ENCODE results near the gene HDAC11. TPM values are rescaled to one million over a fixed set of nuclear protein-coding genes. Genes with fewer than 3 reads are reported as not detected.

HDAC11 gene
- total and polyA plus RNA-seq, 2 of the 4 experiments (the other 2 are of a cell fraction), result 9.1 to 11.4 TPM

DNA sequence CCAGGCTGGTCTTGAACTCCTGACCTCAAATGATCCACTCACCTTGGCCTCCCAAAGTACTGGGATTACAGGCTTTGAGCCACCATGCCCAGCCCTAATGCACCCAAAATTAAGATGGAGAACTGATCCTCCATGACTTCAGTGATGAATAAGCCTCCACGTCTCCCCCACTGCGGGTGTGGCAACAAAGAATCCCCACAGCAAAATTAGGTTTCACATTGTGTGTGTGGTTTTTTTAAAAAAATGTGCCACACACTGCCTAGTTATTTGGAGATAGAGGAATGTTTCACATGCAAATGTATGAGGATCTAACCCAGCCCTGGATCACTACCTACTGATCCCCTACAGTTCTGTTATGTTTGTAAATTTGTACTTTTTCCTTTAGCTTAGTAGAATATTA lies 17.3 kb downstream of the HDAC11 start:
- Histone ChIP-seq H3K4me3 (ENCODE audit: insufficient read depth, low read depth, low read length) (no peak overlapping the region), H3K9me1 (ENCODE audit: insufficient read depth, low read length) (no peaks in the 10 kb centered on the region), H2BK120ac (ENCODE audit: low read depth, low read length) (no peak overlapping the region), H2BK20ac (ENCODE audit: low read depth, low read length) (no peak overlapping the region), H2AFZ (replicated peaks; ENCODE audit: low read length, poor library complexity) (no peak overlapping the region), H3K56ac (ENCODE audit: extremely low read depth, insufficient read depth, low read length) (no peak overlapping the region), H3K36me3 (ENCODE audit: control insufficient read depth, insufficient read depth, low read length) (peaks cover 2% of the 10 kb centered on the region; the same call in 1 of the 2 replicates), H3K27me3 (ENCODE audit: control insufficient read depth, insufficient read depth, low read length) (no peaks in the 10 kb centered on the region), H2BK15ac (ENCODE audit: low read depth, low read length) (no peak overlapping the region), H4K5ac (ENCODE audit: low read depth, low read length) (no peak overlapping the region), H3K27ac (ENCODE audit: insufficient read depth, low read length) (no peak overlapping the region), H3K4me1 (ENCODE audit: control insufficient read depth, insufficient read depth, low read length) (0 out of 2 replicates have a peak, but pooled peaks cover 1% of the 10 kb centered on the region), H4K91ac (ENCODE audit: insufficient read depth, low read depth, low read length) (no peak overlapping the region), H3K9ac (ENCODE audit: low read depth, low read length) (no peak overlapping the region), H4K8ac (ENCODE audit: low read depth in 2 of 2, low read length in 2 of 2) (no peak overlapping the region), H3K23ac (ENCODE audit: low read depth, low read length) (no peak overlapping the region), H2AK9ac (replicated peaks; ENCODE audit: low read depth, low read length, poor library complexity) (no peak overlapping the region), H3K79me1 (ENCODE audit: low read depth in 1 of 2, low read length in 2 of 2) (no peaks in the 10 kb centered on the region), H3K18ac (ENCODE audit: low read depth, low read length) (no peak overlapping the region), H2BK5ac (ENCODE audit: low read depth, low read length, poor library complexity, severe bottlenecking) (no peak overlapping the region), H3K14ac (replicated peaks; ENCODE audit: low read depth, low read length) (no peak overlapping the region), H3K4ac (ENCODE audit: low read depth, low read length) (no peak overlapping the region), H2AK5ac (ENCODE audit: low read depth, low read length) (no peak overlapping the region), H3K9me3 (ENCODE audit: control insufficient read depth, insufficient read depth, low read length) (no peaks in the 10 kb centered on the region), H3K4me2 (ENCODE audit: low read depth, low read length) (no peak overlapping the region), H4K20me1 (ENCODE audit: insufficient read depth, low read length) (no peaks in the 10 kb centered on the region; the same call in 1 of the 2 replicates)
- intact Hi-C loops (cut with micrococcal nuclease), result no loop called here
- no TSS peak for BruUV-seq (replicated peaks)
- in situ Hi-C loops (cut with MboI; ENCODE audit: low sequenced_read_pairs), result loop anchor here (5.0 to 25.0 kb wide), 3 partner anchors 150 to 615 kb away; partner anchors contain the start of genes CHCHD4 and WNT7A
- WGBS, 2 experiments (ENCODE audit: extremely low coverage in 2 of 2, insufficient read length in 1 of 2), result no CpG with 5 or more reads among the region's 2 CpGs
- DNase-seq, result no peak
- dilution Hi-C loops (cut with HindIII; ENCODE audit: low sequenced_read_pairs, unreplicated experiment), result no loop called here
- ChIA-PET CTCF (interaction anchor here (0.7 to 3.7 kb wide), 2 partner anchors 151 to 405 kb away, joined by 3 to 34 read pairs; no protein-coding TSS in a partner anchor), POLR2A (ENCODE audit: unreplicated experiment) (no interaction called here)
- no peak for ATAC-seq (ENCODE audit: low read depth)
- TF ChIP-seq FOS (IDR thresholded peaks at IDR 0.05; ENCODE audit: low read depth, low read length) (no peak), CEBPB (IDR thresholded peaks at IDR 0.05; ENCODE audit: low read depth, low read length) (no peak), MAZ (IDR thresholded peaks at IDR 0.05; ENCODE audit: borderline replicate concordance, low read depth, low read length) (no peak), RFX5 (IDR thresholded peaks at IDR 0.05; ENCODE audit: low read depth, low read length) (no peak), MXI1 (IDR thresholded peaks at IDR 0.05; ENCODE audit: borderline replicate concordance, low read depth, low read length) (no peak), CHD1 (IDR thresholded peaks at IDR 0.05; ENCODE audit: low read depth, low read length) (no peak), NFE2L2 (IDR thresholded peaks at IDR 0.05; ENCODE audit: low read depth, low read length) (no peak), RAD21 (IDR thresholded peaks at IDR 0.05; ENCODE audit: low read length) (no peak), SMC3 (IDR thresholded peaks at IDR 0.05; ENCODE audit: low read depth, low read length) (no peak), RCOR1 (IDR thresholded peaks at IDR 0.05; ENCODE audit: insufficient replicate concordance, low read length) (no peak), BHLHE40 (IDR thresholded peaks at IDR 0.05; ENCODE audit: low read depth, low read length) (no peak), MAFK (IDR thresholded peaks at IDR 0.05; ENCODE audit: low read depth, low read length) (no peak), POLR2A (IDR thresholded peaks at IDR 0.05; ENCODE audit: low read depth, low read length) (no peak)
- TF ChIP-seq, protein P1, sequence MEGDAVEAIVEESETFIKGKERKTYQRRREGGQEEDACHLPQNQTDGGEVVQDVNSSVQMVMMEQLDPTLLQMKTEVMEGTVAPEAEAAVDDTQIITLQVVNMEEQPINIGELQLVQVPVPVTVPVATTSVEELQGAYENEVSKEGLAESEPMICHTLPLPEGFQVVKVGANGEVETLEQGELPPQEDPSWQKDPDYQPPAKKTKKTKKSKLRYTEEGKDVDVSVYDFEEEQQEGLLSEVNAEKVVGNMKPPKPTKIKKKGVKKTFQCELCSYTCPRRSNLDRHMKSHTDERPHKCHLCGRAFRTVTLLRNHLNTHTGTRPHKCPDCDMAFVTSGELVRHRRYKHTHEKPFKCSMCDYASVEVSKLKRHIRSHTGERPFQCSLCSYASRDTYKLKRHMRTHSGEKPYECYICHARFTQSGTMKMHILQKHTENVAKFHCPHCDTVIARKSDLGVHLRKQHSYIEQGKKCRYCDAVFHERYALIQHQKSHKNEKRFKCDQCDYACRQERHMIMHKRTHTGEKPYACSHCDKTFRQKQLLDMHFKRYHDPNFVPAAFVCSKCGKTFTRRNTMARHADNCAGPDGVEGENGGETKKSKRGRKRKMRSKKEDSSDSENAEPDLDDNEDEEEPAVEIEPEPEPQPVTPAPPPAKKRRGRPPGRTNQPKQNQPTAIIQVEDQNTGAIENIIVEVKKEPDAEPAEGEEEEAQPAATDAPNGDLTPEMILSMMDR (conservative IDR thresholded peaks at IDR 0.05; ENCODE audit: low read depth, low read length), result no peak
- TF ChIP-seq, protein P2, sequence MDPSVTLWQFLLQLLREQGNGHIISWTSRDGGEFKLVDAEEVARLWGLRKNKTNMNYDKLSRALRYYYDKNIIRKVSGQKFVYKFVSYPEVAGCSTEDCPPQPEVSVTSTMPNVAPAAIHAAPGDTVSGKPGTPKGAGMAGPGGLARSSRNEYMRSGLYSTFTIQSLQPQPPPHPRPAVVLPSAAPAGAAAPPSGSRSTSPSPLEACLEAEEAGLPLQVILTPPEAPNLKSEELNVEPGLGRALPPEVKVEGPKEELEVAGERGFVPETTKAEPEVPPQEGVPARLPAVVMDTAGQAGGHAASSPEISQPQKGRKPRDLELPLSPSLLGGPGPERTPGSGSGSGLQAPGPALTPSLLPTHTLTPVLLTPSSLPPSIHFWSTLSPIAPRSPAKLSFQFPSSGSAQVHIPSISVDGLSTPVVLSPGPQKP (IDR thresholded peaks at IDR 0.05; ENCODE audit: borderline replicate concordance, low read depth, low read length), result no peak
- TF ChIP-seq, protein P3, sequence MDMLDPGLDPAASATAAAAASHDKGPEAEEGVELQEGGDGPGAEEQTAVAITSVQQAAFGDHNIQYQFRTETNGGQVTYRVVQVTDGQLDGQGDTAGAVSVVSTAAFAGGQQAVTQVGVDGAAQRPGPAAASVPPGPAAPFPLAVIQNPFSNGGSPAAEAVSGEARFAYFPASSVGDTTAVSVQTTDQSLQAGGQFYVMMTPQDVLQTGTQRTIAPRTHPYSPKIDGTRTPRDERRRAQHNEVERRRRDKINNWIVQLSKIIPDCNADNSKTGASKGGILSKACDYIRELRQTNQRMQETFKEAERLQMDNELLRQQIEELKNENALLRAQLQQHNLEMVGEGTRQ (IDR thresholded peaks at IDR 0.05; ENCODE audit: low read depth, low read length), result no peak

Measured in IMR-90 (cell line).